UCSD-AML1 (cell line): ENCODE measurements around the gene ECEL1.

Experiments
- DNase-seq: peaks from one replicate; lab custom pipeline; 2025; ENCODE audit not compliant: unreplicated experiment; lab: John Stamatoyannopoulos, UW

ECEL1 gene

DNA sequence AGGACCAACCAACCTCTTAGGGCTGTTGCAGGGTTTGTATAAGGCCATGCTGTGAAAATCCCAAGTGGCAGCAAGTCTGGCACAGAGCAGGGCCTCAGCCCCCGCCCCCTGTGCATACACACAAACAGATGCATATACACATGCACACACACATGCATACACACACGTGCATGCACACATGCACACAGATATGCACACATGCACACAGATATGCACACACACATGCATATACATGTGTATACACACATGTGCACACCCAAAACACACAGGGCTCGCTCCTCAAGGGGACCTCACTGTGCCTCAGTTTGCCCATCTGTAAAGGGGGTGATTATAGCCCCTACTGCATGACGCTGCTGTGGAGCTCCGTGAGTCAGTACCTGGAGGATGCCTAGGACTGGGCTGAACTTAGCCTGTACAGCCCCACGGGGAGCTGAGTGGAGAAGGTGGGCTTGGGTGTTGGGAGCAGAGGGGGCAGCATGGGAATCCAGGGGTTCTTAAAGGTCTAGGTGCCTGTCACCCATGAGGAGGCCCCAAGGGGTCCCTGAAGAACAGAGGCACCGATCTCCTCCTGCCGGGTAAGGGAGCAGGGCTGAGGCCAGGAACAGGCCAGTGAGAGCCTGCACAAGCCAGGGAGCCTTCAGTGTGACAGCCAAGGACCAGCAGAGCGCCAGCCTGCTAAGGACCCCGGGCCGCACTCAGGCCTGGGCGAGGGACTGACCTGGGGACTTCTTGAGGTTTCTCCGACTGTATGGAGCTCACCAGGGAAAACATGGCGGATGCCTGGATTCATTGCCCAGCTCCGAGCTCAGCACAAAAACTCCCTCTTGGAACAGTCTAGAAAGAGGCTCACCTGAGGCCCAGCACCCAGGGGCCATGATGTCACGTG, 55.7 kb downstream of the ECEL1 start:
- no peak for DNase-seq
